Fibroblast of villous mesenchyme (primary cell): ENCODE measurements around the gene CSH2. TPM values are rescaled to one million over a fixed set of nuclear protein-coding genes. Genes with fewer than 3 reads are reported as not detected.
"Not testable (repeated sequence)": the region's sequence is repeated elsewhere in the genome, so short reads cannot be mapped to it uniquely, and the experiment has no call there.

Source experiments
- DNase-seq: peaks from one replicate; pipeline ENCODE4 v3.0.0-alpha.2; 2010; ENCODE audit warnings: low read depth
- H3K4me3 ChIP-seq: 2 replicates; pipeline ENCODE4 v1.5.1; 2011; ENCODE audit warnings: low read depth, mild to moderate bottlenecking, low read length
- total RNA-seq: library from RNA; depleted of rRNA; stranded (reverse); fragments of >200 nt; gene quantifications from 2 replicates; pipeline ENCODE4 v1.2.3, GENCODE V29; 2012
- TF ChIP-seq, protein P1 (sequence below): IDR thresholded peaks from 2 replicates; pipeline ENCODE4 v1.5.1; 2012; ENCODE audit warnings: low read depth, mild to moderate bottlenecking, low read length; ENCODE audit not compliant: insufficient read depth

CSH2 gene
- total RNA-seq, 1 donor, result not detected

DNA sequence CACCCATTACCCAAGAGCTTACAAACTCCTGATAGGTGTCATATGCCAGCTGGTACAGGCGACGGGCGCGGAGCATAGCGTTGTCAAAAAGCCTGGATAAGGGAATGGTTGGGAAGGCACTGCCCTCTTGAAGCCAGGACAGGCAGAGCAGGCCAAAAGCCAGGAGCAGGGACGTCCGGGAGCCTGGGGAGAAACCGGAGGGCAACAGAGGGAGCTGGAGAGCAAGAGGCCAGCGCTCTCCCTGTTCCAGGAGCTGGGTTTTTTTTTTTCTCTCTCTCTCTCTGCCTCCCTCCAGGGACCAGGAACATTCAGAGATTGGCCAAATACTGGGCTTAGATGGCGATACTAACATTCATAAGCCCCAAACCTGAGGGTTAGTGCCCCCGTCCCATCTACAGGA, 7.9 kb upstream of the CSH2 start:
- not testable (repeated sequence) for H3K4me3 ChIP-seq, DNase-seq
- TF ChIP-seq, protein P1, sequence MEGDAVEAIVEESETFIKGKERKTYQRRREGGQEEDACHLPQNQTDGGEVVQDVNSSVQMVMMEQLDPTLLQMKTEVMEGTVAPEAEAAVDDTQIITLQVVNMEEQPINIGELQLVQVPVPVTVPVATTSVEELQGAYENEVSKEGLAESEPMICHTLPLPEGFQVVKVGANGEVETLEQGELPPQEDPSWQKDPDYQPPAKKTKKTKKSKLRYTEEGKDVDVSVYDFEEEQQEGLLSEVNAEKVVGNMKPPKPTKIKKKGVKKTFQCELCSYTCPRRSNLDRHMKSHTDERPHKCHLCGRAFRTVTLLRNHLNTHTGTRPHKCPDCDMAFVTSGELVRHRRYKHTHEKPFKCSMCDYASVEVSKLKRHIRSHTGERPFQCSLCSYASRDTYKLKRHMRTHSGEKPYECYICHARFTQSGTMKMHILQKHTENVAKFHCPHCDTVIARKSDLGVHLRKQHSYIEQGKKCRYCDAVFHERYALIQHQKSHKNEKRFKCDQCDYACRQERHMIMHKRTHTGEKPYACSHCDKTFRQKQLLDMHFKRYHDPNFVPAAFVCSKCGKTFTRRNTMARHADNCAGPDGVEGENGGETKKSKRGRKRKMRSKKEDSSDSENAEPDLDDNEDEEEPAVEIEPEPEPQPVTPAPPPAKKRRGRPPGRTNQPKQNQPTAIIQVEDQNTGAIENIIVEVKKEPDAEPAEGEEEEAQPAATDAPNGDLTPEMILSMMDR, result peak; percentile 15

DNA sequence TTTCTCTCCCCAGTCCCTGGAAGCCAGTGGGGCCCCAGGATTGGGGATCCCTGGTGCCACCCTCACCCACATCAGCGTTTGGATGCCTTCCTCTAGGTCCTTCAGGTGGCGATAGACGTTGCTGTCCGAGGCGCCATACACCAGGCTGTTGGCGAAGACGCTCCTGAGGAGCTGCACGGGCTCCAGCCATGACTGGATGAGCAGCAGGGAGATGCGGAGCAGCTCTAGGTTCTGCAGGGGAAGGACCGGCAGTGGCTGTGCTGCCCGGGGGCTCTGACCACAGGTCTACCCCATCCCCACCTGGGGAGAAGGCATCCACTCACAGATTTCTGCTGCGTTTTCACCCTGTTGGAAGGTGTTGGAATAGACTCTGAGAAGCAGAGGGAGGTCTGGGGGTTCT, 7.2 kb upstream of the CSH2 start:
- no peak overlapping the region for H3K4me3 ChIP-seq
- TF ChIP-seq, protein P1, result no peak
- DNase-seq, result no peak

DNA sequence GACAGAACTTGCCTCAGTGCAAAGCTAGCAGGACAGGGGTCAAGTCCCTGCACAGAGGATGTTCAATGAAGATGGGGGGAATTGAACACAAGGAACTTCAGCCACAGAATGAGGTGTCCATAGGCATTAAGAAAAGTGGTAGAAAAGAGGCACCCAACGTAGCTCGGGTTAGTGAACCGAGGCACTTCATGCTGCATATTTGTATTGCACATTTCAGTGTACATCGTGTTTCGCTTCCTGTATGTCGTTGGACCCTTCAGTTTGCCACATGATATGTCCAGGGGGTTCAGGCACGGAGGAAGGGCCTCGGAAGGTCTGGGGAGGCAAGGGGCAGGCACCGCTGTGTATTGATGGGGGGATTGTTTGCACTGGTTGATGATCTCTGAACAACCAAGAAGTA, 4.9 kb upstream of the CSH2 start:
- not testable (repeated sequence) for H3K4me3 ChIP-seq, DNase-seq

DNA sequence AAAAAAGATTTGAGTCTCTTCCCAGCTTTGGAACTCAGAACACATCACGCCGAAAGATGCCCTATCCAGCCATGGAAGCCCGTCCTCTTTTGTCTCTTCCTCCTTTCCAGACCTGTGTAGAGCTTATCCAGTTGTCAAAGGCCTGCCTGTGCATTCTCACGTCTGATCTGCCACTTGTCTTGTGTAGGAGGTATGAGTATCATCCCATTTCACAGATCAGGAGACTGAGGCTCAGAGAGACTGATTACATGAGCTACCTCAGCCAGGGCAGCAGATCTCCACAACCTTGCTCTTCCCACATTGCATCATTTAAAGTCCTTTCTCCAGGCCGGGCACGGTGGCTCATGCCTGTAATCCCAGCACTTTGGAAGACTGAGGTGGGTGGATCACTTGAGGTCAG, 1.2 kb upstream of the CSH2 start:
- not testable (repeated sequence) for DNase-seq, H3K4me3 ChIP-seq

DNA sequence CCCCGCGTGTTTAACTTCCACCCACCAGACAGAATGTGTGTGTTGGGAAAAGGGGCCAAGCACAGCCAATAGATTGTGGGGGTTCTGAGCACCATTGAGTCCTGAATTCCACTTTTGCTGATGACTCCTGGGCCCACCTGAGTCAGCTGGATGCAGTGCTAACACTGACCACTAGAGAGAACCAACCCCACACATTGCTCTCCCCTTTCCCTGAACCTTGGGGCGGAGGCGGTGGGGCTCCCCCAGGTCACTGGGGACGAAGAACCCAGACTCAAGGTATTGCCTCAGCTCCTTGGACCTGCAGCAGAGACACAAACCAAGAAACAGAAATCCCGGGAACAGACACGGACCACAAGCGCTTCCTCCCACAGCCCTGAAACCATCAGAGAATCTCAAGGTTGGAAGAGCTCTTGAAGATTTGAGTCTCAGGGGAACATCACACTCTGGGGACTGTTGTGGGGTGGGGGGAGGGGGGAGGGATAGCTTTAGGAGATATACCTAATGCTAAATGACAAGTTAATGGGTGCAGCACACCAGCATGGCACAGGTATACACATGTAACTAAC, 667 bp upstream of the CSH2 start:
- not testable (repeated sequence) for H3K4me3 ChIP-seq, DNase-seq

DNA sequence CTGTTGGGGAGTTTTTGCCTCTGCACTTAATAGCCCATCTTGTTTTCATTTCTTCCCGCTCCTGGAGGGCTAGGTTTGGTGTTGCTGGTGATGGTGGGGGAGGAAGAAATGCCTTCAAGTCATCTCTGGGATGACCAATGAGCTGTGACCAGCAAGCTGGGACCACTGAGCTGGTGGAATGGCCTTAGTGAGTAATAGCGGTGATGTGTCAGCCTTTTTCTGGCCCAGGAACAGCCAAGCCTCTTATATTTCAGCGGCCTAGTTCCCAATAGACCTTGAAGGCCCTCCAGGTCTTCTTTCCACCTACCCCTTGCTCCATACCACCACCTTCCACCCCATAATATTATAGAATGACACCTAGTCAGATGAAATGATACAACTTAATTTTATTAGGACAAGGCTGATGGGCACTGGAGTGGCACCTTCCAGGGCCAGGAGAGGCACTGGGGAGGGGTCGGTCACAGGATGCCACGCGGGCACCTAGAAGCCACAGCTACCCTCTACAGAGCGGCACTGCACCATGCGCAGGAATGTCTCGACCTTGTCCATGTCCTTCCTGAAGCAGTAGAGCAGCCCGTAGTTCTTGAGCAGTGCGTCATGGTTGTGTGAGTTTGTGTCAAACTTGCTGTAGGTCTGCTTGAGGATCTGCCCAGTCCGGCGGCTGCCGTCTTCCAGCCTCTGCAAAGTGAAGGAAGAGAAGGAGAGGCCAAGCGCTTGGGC, 1.7 kb downstream of the CSH2 start:
- H3K4me3 ChIP-seq, DNase-seq: not testable (repeated sequence)

DNA sequence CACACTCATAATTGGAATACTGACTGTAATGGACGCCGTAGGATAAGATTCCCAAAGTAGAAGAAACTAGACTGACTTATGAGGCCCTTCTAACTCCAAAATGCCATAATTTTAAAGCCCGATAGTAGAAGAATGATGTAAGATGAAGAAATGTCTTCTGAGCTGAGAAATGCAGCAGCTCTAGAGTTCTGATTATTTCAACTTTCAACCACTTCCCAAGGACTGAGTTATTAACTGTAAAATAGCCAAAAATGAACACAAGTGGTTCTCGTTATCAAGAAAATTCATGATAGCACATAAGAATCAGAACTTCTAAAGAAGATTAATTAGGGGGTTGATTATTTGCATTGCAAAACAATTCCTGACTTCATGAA, 3.2 kb downstream of the CSH2 start:
- H3K4me3 ChIP-seq, DNase-seq: not testable (repeated sequence)

DNA sequence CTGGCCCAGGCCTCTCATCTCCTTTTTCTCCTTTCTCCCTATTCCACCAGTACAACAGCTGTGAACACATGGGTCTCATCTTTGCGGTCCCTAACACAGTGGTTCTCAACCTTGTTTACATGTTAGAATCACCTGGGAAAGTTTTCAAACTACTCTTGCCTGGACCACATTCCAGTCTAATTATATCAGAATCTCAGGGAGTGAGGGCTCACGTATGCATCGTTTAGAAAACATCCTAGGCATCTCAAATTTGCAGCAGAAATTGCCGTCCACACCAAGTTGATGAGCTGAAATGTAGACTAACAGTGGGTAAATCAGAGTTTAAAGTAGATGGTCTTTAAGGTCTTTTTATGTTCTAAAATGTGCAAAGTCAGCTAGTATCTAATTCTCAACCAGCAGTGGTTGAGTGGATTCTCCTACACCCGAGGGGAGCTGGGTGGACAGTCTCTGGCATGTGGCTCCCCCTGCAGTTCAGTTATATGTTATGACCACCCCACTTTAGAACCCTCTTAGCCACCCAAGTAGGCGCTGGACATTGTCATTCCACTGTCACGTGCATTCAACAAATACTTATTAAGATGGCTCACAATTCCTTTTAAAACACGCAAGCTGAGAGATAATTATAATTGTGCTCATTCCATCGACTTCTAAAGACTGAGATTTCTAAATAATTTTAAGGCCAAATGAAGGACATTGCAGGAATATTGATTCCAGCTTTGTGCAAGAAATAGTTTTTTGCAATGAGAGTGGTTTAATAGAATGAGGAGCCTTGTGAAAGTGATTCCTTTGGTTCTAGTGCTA, 3.8 kb downstream of the CSH2 start:
- TF ChIP-seq, protein P1, result peak; percentile 34
- not testable (repeated sequence) for DNase-seq, H3K4me3 ChIP-seq

DNA sequence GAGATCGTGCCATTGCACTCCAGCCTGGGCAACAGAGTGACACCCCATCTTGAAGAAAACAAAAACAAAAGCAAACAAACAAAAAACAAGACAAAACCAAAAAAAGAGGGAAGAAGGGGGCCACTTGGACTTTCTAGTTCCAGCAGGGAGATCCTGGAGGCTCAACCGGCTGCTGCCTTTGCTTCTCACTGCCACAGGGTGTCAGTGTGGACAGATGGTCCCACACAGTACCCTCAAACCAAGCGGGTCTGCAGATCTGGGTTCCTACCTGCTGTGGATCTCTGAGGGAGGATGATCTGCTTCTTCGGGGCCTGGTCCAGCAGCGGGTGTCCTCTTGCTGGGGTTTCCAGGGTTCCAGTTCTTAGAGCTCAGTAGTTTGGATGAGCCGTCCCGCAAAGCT, 6.9 kb downstream of the CSH2 start:
- TF ChIP-seq, protein P1, result peak; percentile 18
- not testable (repeated sequence) for H3K4me3 ChIP-seq, DNase-seq
